Tibial nerve (tissue), 3 donors: ENCODE data around the gene CFAP299.

Experiments used
- CTCF ChIP-seq, 5 experiments: fragments of 200-600 bp in 3 of 5; fragments of 450-650 bp in 2 of 5; sonication (generic) in 3 of 5; IDR thresholded peaks; one replicate each; pipeline ENCODE4 v1.5.1; 2016 to 2019; ENCODE audit warnings: antibody characterized with exemption in 5 of 5, mild to moderate bottlenecking in 3 of 5, moderate library complexity in 2 of 5
- POLR2A ChIP-seq, 2 donors: fragments of 450-650 bp; IDR thresholded peaks; one replicate each; pipeline ENCODE4 v1.6.1; 2017; ENCODE audit warnings: antibody characterized with exemption in 2 of 2, mild to moderate bottlenecking in 2 of 2, moderate library complexity in 2 of 2

DNA sequence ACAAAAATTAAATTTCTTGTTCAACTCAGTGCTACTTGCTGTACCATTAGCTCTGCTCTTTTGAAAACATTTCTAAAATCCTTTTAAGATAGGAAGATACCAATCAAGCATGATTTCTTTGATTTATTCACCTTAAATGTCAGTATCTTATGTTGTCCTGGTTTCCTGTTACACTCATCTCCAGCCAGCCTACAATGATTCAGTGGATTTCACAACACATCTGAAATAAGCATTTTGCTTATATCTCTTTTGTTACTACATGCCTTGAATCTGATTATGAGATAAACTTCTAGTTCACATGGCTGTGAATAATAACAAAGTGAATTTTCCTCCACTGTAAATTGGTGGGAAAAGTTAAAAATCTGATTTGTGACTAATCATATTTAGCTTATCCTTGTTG lies 582.5 kb downstream of the CFAP299 start:
- TF ChIP-seq CTCF (IDR thresholded peaks at IDR 0.05) (no peak), POLR2A (IDR thresholded peaks at IDR 0.05) (no peak)
